ENCODE results near the gene PRKAG1.

The PRKAG1 gene

GRCh38 chr12:48972213-48972951 is 46.2 kb downstream of the PRKAG1 start:
- TF ChIP-seq CTCF (IDR thresholded peaks at IDR 0.05; ENCODE audit: low read depth, low read length): no peak
- H3K4me3 ChIP-seq (replicated peaks in 1 of 2; ENCODE audit: low read depth in 2 of 2, low read length in 2 of 2): no peak overlapping the region
- no peak for DNase-seq (ENCODE audit: low read depth in 2 of 2)

- H3K4me3 ChIP-seq (replicated peaks in 1 of 2; ENCODE audit: low read depth in 2 of 2, low read length in 2 of 2): no peak overlapping the region
- DNase-seq (ENCODE audit: low read depth in 2 of 2): no peak
- TF ChIP-seq CTCF (IDR thresholded peaks at IDR 0.05; ENCODE audit: low read depth, low read length): no peak
Measured at GRCh38 chr12:48970702-48971334, 47.8 kb downstream of the PRKAG1 start.

- no peak for DNase-seq (ENCODE audit: low read depth in 2 of 2)
- no peak for TF ChIP-seq CTCF (IDR thresholded peaks at IDR 0.05; ENCODE audit: low read depth, low read length)
- H3K4me3 ChIP-seq (replicated peaks in 1 of 2; ENCODE audit: low read depth in 2 of 2, low read length in 2 of 2): no peak overlapping the region
Measured at GRCh38 chr12:48969833-48970701, 48.5 kb downstream of the PRKAG1 start.

GRCh38 chr12:48969160-48969771 is 49.3 kb downstream of the PRKAG1 start:
- TF ChIP-seq CTCF (IDR thresholded peaks at IDR 0.05; ENCODE audit: low read depth, low read length): no peak
- no peak for DNase-seq (ENCODE audit: low read depth in 2 of 2)
- no peak overlapping the region for H3K4me3 ChIP-seq (replicated peaks in 1 of 2; ENCODE audit: low read depth in 2 of 2, low read length in 2 of 2)

GRCh38 chr12:48968467-48968866 is 50.1 kb downstream of the PRKAG1 start:
- TF ChIP-seq CTCF (IDR thresholded peaks at IDR 0.05; ENCODE audit: low read depth, low read length): no peak
- no peak overlapping the region for H3K4me3 ChIP-seq (replicated peaks in 1 of 2; ENCODE audit: low read depth in 2 of 2, low read length in 2 of 2)
- no peak for DNase-seq (ENCODE audit: low read depth in 2 of 2)

GRCh38 chr12:48967991-48968390 is 50.6 kb downstream of the PRKAG1 start:
- H3K4me3 ChIP-seq (replicated peaks in 1 of 2; ENCODE audit: low read depth in 2 of 2, low read length in 2 of 2): no peak overlapping the region
- TF ChIP-seq CTCF (IDR thresholded peaks at IDR 0.05; ENCODE audit: low read depth, low read length): no peak
- no peak for DNase-seq (ENCODE audit: low read depth in 2 of 2)
